Measurements from ENCODE around the gene PLXNA2.

- TF ChIP-seq CTCF (conservative IDR thresholded peaks at IDR 0.05; ENCODE audit: low read length), result no peak
- TF ChIP-seq EZH2phosphoT487 (IDR thresholded peaks at IDR 0.05; ENCODE audit: borderline replicate concordance, low read depth, low read length), result no peak
These were observed 84.5 kb downstream of the PLXNA2 start for GRCh38 chr1:208159555-208160258.

All from OCI-LY7 (cell line).